ENCODE data around the gene GOLGA2. TPM values are rescaled to one million over a fixed set of nuclear protein-coding genes. Genes with fewer than 3 reads are reported as not detected.

Gene GOLGA2
- total RNA-seq, 1 donor from 2014 or later, result 47.9 TPM

GRCh38 chr9:128265348-128265847 lies 10.4 kb downstream of the GOLGA2 start:
- no peak overlapping the region for H3K27ac Mint-ChIP-seq
- no peak for DNase-seq (ENCODE audit: low spot score)
- intact Hi-C loops (cut with micrococcal nuclease), result no loop called here
- H3K9me3 Mint-ChIP-seq, result no peaks in the 10 kb centered on the region
- H3K27me3 Mint-ChIP-seq (ENCODE audit: low read depth), result no peaks in the 10 kb centered on the region
- no peaks in the 10 kb centered on the region for H3K4me1 Mint-ChIP-seq (ENCODE audit: low read depth)
- peaks cover 23% of the 10 kb centered on the region for H3K36me3 Mint-ChIP-seq (ENCODE audit: low read depth)
- H3K4me3 Mint-ChIP-seq (ENCODE audit: low read depth), result no peak overlapping the region

DNA sequence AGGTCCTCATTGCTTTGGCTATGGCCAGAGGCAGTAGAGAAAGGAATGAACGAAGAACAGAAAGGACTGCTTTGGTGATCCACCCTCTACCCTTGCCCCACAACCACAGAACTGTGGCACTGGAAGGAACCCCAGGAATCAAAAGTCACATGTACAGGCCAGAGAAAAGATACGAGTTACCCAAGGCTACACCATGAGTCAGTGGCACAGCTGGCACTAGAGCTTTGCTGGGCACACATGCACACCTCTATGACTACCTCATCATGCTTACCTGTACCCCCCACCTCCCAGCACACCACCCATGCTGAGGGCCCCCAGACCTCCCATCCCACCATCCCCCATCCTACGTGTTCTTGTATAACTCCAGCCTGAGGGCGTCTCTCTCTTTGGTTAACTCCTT lies 13.1 kb downstream of the GOLGA2 start:
- intact Hi-C loops (cut with micrococcal nuclease), result no loop called here
- no peaks in the 10 kb centered on the region for H3K9me3 Mint-ChIP-seq
- H3K36me3 Mint-ChIP-seq (ENCODE audit: low read depth), result peaks cover 21% of the 10 kb centered on the region
- no peaks in the 10 kb centered on the region for H3K27me3 Mint-ChIP-seq (ENCODE audit: low read depth)
- H3K4me3 Mint-ChIP-seq (ENCODE audit: low read depth), result no peak overlapping the region
- H3K4me1 Mint-ChIP-seq (ENCODE audit: low read depth), result no peaks in the 10 kb centered on the region
- no peak for DNase-seq (ENCODE audit: low spot score)
- no peak overlapping the region for H3K27ac Mint-ChIP-seq

- H3K36me3 Mint-ChIP-seq (ENCODE audit: low read depth), result peaks cover 21% of the 10 kb centered on the region
Measured at GRCh38 chr9:128260340-128260739, 15.5 kb downstream of the GOLGA2 start.

GRCh38 chr9:128259156-128259555 lies 16.7 kb downstream of the GOLGA2 start:
- Mint-ChIP-seq H3K9me3 (no peaks in the 10 kb centered on the region), H3K27me3 (ENCODE audit: low read depth) (no peaks in the 10 kb centered on the region), H3K27ac (no peak overlapping the region), H3K4me1 (ENCODE audit: low read depth) (no peaks in the 10 kb centered on the region), H3K36me3 (ENCODE audit: low read depth) (peaks cover 21% of the 10 kb centered on the region), H3K4me3 (ENCODE audit: low read depth) (no peak overlapping the region)
- DNase-seq (ENCODE audit: low spot score), result no peak
- intact Hi-C loops (cut with micrococcal nuclease), result no loop called here

More at GRCh38 chr9:128260340-128260739, 15.5 kb downstream of the GOLGA2 start:
- no peaks in the 10 kb centered on the region for H3K9me3 Mint-ChIP-seq
- no peak overlapping the region for H3K4me3 Mint-ChIP-seq (ENCODE audit: low read depth)
- H3K4me1 Mint-ChIP-seq (ENCODE audit: low read depth), result no peaks in the 10 kb centered on the region
- H3K27me3 Mint-ChIP-seq (ENCODE audit: low read depth), result no peaks in the 10 kb centered on the region
- intact Hi-C loops (cut with micrococcal nuclease), result no loop called here
- DNase-seq (ENCODE audit: low spot score), result no peak
- no peak overlapping the region for H3K27ac Mint-ChIP-seq

GRCh38 chr9:128258326-128258725 lies 17.5 kb downstream of the GOLGA2 start:
- Mint-ChIP-seq H3K9me3 (no peaks in the 10 kb centered on the region), H3K36me3 (ENCODE audit: low read depth) (peaks cover 21% of the 10 kb centered on the region)
- intact Hi-C loops (cut with micrococcal nuclease), result no loop called here

GRCh38 chr9:128257907-128258306 lies 17.9 kb downstream of the GOLGA2 start:
- intact Hi-C loops (cut with micrococcal nuclease), result no loop called here
- Mint-ChIP-seq H3K9me3 (no peaks in the 10 kb centered on the region), H3K27me3 (ENCODE audit: low read depth) (no peaks in the 10 kb centered on the region), H3K36me3 (ENCODE audit: low read depth) (peaks cover 21% of the 10 kb centered on the region), H3K4me1 (ENCODE audit: low read depth) (no peaks in the 10 kb centered on the region), H3K4me3 (ENCODE audit: low read depth) (no peak overlapping the region), H3K27ac (no peak overlapping the region)
- no peak for DNase-seq (ENCODE audit: low spot score)

More at GRCh38 chr9:128258326-128258725, 17.5 kb downstream of the GOLGA2 start:
- Mint-ChIP-seq H3K4me3 (ENCODE audit: low read depth) (no peak overlapping the region), H3K27me3 (ENCODE audit: low read depth) (no peaks in the 10 kb centered on the region), H3K27ac (no peak overlapping the region), H3K4me1 (ENCODE audit: low read depth) (no peaks in the 10 kb centered on the region)
- DNase-seq (ENCODE audit: low spot score), result no peak

GRCh38 chr9:128257086-128257825 lies 18.6 kb downstream of the GOLGA2 start:
- no peaks in the 10 kb centered on the region for H3K4me1 Mint-ChIP-seq (ENCODE audit: low read depth)
- no peak overlapping the region for H3K4me3 Mint-ChIP-seq (ENCODE audit: low read depth)
- H3K27ac Mint-ChIP-seq, result no peak overlapping the region
- intact Hi-C loops (cut with micrococcal nuclease), result no loop called here
- H3K27me3 Mint-ChIP-seq (ENCODE audit: low read depth), result peaks cover 1% of the 10 kb centered on the region
- no peaks in the 10 kb centered on the region for H3K9me3 Mint-ChIP-seq
- peaks cover 17% of the 10 kb centered on the region for H3K36me3 Mint-ChIP-seq (ENCODE audit: low read depth)
- DNase-seq (ENCODE audit: low spot score), result no peak

DNA sequence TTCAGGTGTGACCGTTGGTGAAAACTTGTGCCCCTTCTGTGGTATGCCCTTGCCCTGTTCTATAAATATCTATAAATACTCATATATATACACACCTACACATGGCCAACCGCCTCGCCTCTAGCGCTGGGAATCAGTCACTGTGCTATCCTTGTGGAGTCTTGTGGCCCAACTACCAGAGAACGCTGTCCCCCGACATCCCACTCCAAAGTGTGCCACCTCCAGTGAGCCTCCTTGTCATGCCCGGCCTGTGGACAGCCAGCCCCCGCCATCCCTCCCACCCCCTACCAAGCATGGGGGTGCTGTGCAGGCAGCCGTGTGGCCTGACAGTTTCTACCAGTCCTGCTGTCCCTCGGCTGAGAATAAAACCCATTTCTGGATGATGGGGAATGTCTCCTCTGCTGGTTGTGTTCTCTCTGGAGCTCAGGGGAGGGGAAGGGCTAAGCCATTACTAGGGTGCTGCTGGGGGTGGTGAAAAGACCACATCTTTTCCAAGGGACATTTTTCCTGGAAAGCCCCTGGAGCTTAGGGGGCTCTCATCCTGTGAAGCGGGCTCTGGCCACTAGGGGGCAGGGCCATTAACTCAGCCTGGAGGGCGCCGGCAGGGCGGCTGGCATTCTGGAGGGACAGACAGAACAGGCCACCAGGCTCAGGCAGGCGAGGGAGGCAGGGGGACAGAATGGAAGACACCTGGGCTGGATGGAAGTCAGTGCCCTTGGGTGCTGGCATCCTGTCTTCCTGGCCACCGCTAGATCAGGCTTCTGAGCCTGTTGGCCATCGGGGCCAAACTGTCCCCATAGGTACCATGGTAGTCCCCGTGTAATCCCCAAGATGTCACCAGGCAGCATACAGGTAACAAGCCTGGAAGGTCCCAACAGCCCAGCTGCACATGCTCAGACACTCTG lies 20.7 kb downstream of the GOLGA2 start:
- H3K27me3 Mint-ChIP-seq (ENCODE audit: low read depth), result peaks cover 11% of the 10 kb centered on the region
- no peak overlapping the region for H3K27ac Mint-ChIP-seq
- H3K36me3 Mint-ChIP-seq (ENCODE audit: low read depth), result peaks cover 7% of the 10 kb centered on the region
- DNase-seq (ENCODE audit: low spot score), result peak; percentile 25
- intact Hi-C loops (cut with micrococcal nuclease), result no loop called here
- H3K9me3 Mint-ChIP-seq, result no peaks in the 10 kb centered on the region
- no peak overlapping the region for H3K4me3 Mint-ChIP-seq (ENCODE audit: low read depth)
- H3K4me1 Mint-ChIP-seq (ENCODE audit: low read depth), result peaks cover 3% of the 10 kb centered on the region

DNA sequence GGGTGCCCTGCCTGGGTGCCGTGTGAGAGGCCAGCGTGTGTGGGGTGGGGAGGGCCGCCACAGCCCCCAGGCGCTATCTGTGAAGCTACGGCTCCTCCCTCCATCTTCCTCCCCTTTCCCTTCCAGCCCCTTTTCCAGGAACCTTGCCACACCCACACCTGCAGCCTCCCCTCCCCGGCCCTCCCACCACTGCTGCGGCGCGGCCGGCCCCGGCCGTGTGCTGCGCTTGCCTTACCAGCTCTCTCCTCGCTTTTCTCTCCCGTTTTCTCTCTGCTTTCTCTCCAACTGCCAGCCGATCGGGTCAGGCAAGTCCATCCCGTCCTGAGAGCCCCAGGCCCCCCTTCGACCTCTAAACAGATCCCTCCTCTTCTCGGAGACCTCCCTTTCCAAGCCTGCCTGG lies 21.4 kb downstream of the GOLGA2 start:
- H3K36me3 Mint-ChIP-seq (ENCODE audit: low read depth), result peaks cover 7% of the 10 kb centered on the region
- no peak for DNase-seq (ENCODE audit: low spot score)
- intact Hi-C loops (cut with micrococcal nuclease), result no loop called here

GRCh38 chr9:128253991-128254346 lies 21.8 kb downstream of the GOLGA2 start:
- intact Hi-C loops (cut with micrococcal nuclease), result no loop called here
- Mint-ChIP-seq H3K9me3 (no peaks in the 10 kb centered on the region), H3K36me3 (ENCODE audit: low read depth) (peaks cover 7% of the 10 kb centered on the region), H3K27ac (no peak overlapping the region), H3K4me1 (ENCODE audit: low read depth) (peaks cover 8% of the 10 kb centered on the region), H3K4me3 (ENCODE audit: low read depth) (no peak overlapping the region), H3K27me3 (ENCODE audit: low read depth) (peaks cover 16% of the 10 kb centered on the region)
- no peak for DNase-seq (ENCODE audit: low spot score)

More for the DNA sequence above, 21.4 kb downstream of the GOLGA2 start:
- Mint-ChIP-seq H3K9me3 (no peaks in the 10 kb centered on the region), H3K27ac (no peak overlapping the region), H3K27me3 (ENCODE audit: low read depth) (peaks cover 16% of the 10 kb centered on the region), H3K4me3 (ENCODE audit: low read depth) (no peak overlapping the region), H3K4me1 (ENCODE audit: low read depth) (peaks cover 8% of the 10 kb centered on the region)

DNA sequence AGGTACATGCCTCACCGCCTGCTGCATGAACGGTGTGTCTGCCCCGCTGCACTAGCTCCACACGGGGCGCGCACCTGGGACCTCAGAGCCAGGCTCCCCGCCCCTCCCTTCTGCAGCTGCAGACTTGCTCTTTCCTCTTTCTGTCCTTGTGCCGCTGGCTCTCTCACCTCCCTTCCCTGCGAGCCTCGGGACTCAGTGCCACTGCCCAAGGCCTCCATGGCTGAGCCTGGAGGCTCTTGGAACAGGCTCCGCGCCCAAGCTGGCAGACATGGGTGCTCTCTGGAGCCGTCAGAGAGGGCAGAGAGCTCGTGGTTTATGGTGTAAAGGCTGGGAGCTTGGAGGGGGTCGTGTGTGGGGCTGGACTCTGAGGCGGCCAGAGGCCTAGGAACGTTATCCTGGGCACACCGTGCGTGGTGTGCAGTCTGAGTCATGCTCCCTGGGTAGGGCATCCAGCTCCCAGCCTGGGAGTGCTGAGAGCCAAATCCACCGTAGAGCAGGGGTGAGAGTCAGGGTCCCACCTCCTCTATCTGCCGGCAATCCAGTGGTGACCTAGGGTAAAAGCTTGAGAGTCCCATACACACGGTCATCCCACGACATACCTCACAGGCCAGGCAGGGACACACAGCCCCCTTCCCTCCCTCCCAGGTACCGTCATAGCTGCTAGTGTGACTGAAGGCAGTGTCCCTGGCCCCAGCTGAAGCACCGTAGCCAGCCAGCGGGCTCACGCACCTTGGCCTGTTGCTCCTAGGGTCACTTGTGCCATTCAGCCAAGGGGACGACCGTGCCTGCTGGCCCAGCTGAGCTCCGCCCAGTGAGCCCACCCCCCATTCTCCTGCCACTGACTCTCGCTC lies 22.4 kb downstream of the GOLGA2 start:
- H3K4me3 Mint-ChIP-seq (ENCODE audit: low read depth), result no peak overlapping the region

DNA sequence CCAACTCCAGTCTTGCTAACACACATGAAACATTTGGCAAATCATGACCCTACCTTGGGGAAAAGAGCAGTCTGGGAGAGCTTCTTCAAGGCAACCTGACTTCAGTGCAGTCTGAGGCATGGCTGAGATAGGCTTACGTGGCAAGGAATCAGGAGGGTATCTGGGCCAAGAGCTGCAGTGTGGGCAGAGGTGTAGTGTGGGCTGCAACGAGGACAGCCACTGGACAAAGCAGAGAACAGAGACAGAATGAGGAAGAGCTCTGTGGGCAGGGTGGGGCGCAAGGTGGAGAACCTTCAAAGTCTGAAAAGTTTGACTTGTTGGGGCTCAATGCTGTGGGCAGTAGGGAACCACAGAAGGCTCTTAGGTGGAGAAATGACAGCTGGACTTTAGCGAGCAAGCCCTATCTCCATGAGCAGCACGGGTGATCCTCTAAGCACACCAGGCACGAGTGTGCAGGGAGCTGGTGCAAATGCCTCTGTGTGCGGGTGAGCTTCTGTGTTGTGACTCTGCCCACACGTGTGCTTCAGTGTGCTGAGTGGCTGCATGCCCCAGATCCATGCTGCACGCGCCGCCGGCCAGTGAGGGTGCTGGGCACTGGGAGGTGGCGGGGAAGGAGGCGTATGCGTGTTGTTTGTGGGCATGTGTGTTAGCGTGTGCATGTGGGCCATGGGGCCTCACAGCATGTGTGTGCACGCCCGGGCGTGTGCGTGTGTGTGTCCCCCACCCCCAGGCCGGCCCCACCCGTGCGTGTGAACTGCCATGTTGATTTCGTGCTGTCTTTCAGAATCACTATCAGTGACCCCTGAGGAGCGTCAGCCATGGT lies 23.3 kb downstream of the GOLGA2 start:
- intact Hi-C loops (cut with micrococcal nuclease), result no loop called here
- Mint-ChIP-seq H3K27me3 (ENCODE audit: low read depth) (peaks cover 23% of the 10 kb centered on the region), H3K4me1 (ENCODE audit: low read depth) (peaks cover 8% of the 10 kb centered on the region), H3K27ac (no peak overlapping the region), H3K36me3 (ENCODE audit: low read depth) (peaks cover 6% of the 10 kb centered on the region), H3K9me3 (no peaks in the 10 kb centered on the region), H3K4me3 (ENCODE audit: low read depth) (no peak overlapping the region)
- DNase-seq (ENCODE audit: low spot score), result no peak

More for the DNA sequence above, 22.4 kb downstream of the GOLGA2 start:
- Mint-ChIP-seq H3K36me3 (ENCODE audit: low read depth) (peaks cover 7% of the 10 kb centered on the region), H3K9me3 (no peaks in the 10 kb centered on the region), H3K27me3 (ENCODE audit: low read depth) (peaks cover 21% of the 10 kb centered on the region), H3K4me1 (ENCODE audit: low read depth) (peaks cover 8% of the 10 kb centered on the region), H3K27ac (no peak overlapping the region)
- intact Hi-C loops (cut with micrococcal nuclease), result no loop called here
- DNase-seq (ENCODE audit: low spot score), result no peak
